Stimulated activated CD4-positive, alpha-beta T cell treated with anti-CD3 and anti-CD28 coated beads, Interleukin-2, amount 100 ng/mL, for 4 hours (primary cell): ENCODE measurements around the gene TTC16.
A peak's percentile ranks its signal among the peaks of the same experiment; 100 is the strongest.

Experiments used
- DNase-seq: peaks from one replicate; pipeline ENCODE4 v3.0.0-alpha.2; 2020; ENCODE audit warnings: low read depth

Gene TTC16

GRCh38 chr9:127715470-127716337 lies at the start of gene TTC16, which contains the start of gene PTRH1:
TSS of gene TTC16 (plus strand) at chr9:127716079. CDS start at chr9:127716146, 67 bp downstream.
TSS of gene PTRH1 (minus strand) at chr9:127715663. CDS start at chr9:127715639, 24 bp downstream.
- peak; percentile 94 for DNase-seq

GRCh38 chr9:127667127-127667844 lies 48.6 kb upstream of the TTC16 start:
- no peak for DNase-seq

- DNase-seq: no peak
Measured at GRCh38 chr9:127667906-127668305, 48.0 kb upstream of the TTC16 start.

- DNase-seq: no peak
Measured at GRCh38 chr9:127673234-127673633, 42.6 kb upstream of the TTC16 start.

GRCh38 chr9:127676638-127677037 lies 39.2 kb upstream of the TTC16 start:
- no peak for DNase-seq

- no peak for DNase-seq
Measured at GRCh38 chr9:127679506-127679905, 36.4 kb upstream of the TTC16 start.

- no peak for DNase-seq
Measured at GRCh38 chr9:127680226-127680625, 35.7 kb upstream of the TTC16 start.

- no peak for DNase-seq
Measured at GRCh38 chr9:127680846-127681245, 35.0 kb upstream of the TTC16 start.

GRCh38 chr9:127682351-127683136 lies 33.3 kb upstream of the TTC16 start:
- DNase-seq: no peak

GRCh38 chr9:127683723-127684122 lies 32.2 kb upstream of the TTC16 start:
- no peak for DNase-seq

- DNase-seq: no peak
Measured at GRCh38 chr9:127684576-127684975, 31.3 kb upstream of the TTC16 start.

GRCh38 chr9:127686461-127687393 lies 29.2 kb upstream of the TTC16 start:
- DNase-seq: no peak

- DNase-seq: no peak
Measured at GRCh38 chr9:127689329-127690000, 26.4 kb upstream of the TTC16 start.

GRCh38 chr9:127690735-127691134 lies 25.1 kb upstream of the TTC16 start:
- DNase-seq: no peak

- DNase-seq: no peak
Measured at GRCh38 chr9:127692071-127692470, 23.8 kb upstream of the TTC16 start.

- no peak for DNase-seq
Measured at GRCh38 chr9:127693143-127693542, 22.7 kb upstream of the TTC16 start.

- no peak for DNase-seq
Measured at GRCh38 chr9:127693697-127694096, 22.2 kb upstream of the TTC16 start.

GRCh38 chr9:127694890-127695720 lies 20.8 kb upstream of the TTC16 start:
- DNase-seq: no peak

- DNase-seq: no peak
Measured at GRCh38 chr9:127697575-127697974, 18.3 kb upstream of the TTC16 start.

- DNase-seq: no peak
Measured at GRCh38 chr9:127698386-127698785, 17.5 kb upstream of the TTC16 start.
